NOMO-1 (cell line): ENCODE results near the gene PDHB.

ENCODE experiments used
- DNase-seq, 2 experiments: peaks; one replicate each; lab custom pipeline; 2025; ENCODE audit not compliant: unreplicated experiment in 2 of 2; lab: John Stamatoyannopoulos, UW

Gene PDHB

DNA sequence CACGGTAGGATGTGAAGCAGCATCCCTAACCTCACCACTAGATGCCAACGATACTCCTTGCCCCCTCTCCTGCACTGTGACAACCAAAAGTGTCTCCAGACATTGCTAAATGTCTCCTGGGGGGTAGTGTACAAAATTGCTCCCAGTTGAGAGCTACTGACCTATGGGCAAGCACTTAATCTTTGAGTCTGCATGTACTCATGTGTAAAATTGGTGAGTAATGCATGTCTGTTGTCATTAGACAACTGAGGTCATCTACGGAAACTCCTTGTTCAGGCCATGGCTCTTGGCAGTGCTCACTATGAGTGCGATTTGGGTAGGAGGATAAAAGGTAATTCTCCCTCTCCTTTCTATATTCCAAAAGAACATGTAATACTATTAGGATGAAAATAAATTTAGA, 29.2 kb downstream of the PDHB start:
- no peak for DNase-seq

DNA sequence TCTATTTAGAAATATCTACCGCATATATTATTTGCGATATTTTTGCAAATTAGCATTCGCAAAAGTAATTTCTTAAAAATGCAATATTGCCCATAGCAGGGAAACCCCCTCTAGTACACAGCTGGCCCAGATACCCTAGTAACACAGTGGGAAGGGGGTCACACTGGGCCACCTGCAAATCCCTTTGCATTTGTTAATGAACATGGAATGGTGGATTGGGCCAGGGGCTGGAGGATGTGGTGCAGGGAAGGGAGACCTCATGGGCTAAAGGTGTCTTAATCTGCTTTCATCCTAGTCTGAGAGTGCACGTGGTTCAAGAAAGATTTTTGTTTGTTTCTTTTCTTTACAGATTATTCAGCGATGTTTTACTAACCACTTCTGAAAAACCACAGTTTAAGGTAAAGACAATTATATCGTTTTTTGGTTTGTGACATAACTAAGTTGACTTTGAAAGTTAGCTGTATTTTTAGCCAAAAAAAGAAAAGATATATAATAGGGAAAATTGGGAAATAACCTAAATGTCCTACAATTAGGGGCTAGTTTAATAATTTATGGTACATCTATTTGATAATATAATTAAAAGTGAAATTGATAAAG, 30.0 kb downstream of the PDHB start:
- no peak for DNase-seq

DNA sequence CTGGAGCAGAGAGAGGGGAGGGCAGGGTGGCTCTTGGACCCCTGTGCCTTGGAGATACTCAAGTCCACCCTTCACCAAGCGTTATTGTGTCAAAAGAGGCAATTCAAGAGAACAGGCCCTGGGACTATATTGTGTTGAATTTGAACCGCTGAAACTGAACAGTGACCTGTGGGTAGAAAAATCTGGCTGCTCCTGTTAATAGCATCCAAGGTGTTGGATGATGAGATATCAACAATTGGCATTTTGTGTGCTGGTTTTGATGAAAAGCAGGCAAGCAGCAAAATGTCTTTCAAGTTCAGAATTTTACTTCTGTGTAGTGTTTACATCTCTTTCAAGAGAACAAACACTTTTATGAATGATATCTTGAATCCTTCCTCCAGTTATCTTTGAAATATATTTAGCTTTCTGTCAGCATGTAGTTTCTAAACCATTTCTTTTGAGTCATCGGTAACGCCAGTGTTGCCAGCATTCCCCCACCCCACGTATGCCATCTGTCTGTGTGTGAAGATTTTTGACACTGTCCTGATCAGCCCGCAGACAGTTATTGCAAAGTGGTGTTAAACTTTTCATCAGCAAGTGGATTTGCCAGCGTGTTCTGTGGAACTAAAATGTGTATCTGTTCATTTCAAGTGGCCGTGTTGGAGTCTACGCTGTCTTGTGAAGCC, 34.8 kb downstream of the PDHB start:
- no peak for DNase-seq

DNA sequence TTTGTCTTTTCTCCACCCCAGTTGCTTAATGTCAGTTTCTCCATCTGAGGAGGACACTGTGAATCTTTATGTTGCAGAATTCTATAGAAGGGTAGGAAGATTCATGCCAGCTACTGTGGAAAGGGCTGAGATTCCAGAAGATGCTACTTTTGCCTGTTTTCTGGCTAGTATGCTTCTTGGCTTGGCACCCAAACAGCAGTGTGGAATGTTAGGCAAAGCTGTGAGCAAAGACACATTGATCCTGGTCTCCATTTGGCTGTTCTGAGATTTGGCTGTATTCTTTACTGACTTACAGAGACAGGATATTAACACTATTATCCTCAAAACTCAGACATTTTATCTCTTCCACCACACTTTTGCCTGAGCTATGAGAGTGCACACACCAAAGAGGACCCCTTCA, 39.3 kb downstream of the PDHB start:
- DNase-seq = no peak

DNA sequence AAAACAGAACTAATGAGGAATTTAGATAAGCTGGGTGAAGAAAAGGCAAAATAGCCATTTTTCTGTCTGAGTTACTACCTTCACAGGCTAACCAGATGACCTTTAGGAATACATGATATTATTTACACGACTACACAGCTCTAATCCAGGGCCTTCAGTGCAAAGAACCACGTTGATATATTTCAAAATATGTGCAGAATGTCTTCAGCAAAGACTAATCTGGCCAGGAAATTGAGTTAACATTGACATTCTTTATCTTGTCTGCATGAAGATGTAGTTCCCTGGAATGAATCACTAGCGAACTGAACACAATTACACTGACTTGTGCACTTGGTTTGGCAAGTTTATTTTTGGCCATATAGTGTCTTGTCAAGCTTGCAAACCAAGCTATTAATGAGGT, 41.5 kb downstream of the PDHB start:
- no peak for DNase-seq

DNA sequence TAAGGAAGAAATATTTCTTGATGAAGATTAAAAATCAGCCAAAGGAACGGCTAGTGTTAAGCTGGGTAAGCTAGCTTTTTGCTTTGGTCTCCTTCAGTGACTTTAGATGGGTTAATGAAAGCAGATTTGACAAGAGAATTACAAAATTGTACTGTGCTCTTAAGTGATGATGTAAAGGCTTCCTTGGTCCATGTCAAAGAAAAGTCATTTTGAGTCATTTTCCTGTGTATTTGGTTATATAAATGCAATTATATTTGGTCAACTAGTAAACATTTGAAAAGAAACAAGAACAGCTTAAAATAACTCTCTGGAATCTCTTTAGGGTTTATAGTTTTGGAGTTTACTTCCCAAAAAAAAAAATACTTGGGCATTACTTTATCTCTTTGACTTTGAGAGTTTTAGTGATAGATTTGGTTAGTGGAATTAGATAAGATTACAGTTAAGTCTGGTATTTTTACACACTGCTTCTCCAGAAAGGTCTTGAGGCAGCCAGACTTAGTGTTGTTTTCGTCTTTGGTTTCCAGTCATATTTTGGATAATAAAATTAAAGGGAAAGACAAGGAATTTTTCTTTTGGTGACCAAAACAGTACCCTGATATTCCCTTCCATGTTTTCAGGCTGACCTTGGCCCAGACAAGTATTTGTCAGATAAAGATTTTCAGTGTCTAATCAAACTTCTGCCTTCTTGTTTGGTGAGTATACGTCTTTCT, 42.3 kb downstream of the PDHB start:
- no peak for DNase-seq

DNA sequence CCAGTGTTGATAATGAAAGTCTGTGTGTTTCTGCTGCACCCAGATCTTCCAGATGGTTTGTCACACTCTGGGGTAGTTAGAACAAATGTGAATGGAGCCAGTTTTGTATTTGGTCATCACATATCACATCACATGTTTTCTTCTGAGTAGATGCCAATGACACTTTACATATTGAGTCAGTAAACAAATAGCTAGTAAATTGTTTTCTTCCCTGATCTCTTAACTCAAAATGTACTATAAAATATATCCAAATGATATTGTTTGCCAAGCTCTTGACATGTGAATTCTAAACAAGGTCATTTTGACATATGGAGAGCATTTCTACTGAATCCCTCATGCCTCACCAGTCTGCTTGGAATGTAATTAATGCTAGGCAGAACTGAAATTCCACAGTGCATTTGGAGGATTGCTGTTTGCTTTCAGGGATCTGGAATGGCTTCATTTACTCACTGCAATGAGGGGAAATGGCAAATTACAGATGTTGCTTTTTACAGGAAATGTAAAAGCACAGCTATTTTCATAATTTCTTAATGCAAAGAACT, 45.0 kb downstream of the PDHB start:
- DNase-seq = no peak

DNA sequence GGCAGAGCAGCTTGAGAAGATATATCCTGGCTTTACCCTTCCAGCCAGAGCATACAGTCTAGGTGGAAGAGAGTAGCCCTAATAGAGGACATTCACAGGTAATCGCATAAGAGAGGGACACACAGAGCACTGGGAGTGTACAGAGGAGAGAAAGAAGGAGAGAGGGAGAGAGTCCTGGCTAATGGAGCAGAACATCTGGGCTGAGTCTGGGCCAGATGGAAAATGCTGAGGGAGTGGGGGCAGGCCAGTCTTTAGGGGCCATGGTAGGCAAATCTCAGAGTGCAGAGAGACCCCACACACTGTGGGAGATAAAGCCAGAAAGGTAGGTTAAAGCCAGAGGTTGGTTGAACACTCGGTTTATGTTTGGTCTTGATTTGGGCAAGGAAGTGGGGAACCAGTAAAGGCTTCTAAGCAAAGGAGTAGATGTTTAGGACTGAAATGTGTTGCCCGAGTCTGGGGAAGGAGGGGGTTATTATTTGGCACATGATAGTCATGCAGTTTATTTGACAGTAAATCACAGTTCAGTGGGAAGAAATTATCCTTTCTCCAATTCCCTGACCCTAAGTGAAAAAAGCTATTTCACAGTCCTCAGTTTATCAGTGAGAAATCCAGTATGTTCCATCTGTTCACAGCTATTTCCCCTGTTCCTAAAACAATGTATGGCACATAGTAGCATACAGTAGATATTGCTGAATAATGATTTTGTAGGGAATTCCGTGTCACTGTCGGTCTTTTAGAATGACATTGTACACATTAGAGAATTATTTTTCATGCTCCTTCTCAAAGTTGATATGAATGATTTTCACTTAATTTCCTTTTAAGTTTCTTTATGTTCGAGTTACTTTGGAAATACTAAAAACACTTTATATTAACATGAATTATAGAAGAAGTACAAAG, 45.7 kb downstream of the PDHB start:
- DNase-seq = no peak

DNA sequence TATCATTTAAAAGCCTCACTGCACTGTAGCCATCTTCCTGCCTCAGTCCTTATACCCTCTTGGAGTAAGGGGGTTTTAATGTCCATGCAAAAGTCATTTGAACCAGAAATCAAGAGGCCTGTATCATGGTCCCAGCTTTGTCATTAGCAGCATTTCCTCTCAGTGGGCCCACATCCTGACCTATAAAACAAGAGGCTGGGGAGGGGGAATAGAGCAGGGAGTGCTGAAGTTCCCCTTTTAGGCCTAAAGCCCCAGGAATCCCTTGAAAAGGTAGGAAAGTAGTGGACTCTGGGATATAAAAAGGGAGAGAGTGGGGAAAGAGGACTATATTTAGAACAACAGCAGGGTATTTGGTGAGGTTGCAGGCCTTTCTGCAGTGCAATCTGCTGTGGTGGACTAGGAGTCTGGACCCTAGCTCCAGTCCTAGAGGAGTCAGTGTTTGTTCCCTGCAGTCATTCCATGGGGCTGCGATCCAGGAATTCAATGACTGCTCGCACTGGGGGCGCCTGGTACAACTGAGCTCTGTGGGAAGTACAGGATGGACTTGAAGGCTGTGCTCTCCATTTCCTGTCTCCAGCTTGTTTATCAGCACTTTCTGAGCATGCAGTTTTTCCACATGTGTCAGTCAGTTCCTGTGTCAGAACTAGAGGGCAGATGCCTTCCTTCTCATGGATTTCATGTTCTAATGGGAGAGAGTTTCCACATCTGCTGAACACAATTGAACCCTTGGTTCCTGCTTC, 46.8 kb downstream of the PDHB start:
- no peak for DNase-seq

DNA sequence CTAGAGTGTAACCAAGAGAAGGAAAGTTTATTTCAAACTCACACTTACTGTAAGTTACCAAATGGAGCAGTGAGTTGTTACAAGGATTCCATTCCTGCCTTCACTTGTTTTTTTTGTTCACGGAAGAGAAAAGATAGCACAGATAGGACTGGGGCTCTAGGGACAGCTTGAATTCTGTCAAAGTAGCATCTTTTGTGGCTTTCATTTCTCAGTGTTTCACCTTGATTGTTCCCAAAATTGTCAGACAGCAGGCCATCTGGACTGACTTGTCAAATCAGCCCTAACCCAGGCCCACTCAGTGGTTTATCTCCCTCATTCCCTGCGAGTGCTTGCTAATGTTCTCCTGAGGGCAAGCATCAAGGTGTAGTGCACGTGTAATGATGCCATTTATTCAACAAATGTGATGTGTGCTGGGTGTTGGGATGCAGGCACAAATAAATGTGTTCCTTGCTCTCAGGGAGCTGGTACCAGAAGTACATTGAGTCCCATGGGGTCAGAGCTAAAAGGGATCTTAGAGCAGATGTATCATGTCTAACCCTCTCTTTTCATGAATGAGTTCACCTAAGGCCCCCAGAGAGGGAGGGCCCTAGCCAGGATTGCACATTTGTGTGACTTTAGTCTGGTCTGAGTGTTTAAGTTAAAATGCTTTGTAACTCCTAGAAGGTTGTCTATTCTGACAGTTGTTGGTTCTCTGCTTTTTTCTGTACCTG, 49.1 kb downstream of the PDHB start:
- no peak for DNase-seq

DNA sequence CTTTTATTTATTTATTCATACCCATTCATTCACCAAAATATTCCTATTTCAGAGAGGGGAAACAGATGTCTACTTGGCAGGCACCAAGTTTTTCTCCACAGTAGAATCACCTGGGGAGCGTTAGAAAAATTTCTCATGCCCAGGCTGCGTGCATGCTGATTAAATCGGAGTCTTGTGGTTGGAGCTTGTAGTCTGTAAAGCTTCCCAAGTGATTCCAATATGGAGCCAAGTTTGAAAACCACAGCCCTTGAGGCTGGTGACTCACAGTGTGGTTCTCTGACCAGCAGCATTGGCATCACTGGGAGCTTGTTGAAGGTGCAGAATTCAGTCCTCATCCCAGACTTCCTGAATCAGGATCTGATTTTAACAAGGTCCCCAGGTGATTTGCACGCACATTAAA, 49.7 kb downstream of the PDHB start:
- DNase-seq = no peak

DNA sequence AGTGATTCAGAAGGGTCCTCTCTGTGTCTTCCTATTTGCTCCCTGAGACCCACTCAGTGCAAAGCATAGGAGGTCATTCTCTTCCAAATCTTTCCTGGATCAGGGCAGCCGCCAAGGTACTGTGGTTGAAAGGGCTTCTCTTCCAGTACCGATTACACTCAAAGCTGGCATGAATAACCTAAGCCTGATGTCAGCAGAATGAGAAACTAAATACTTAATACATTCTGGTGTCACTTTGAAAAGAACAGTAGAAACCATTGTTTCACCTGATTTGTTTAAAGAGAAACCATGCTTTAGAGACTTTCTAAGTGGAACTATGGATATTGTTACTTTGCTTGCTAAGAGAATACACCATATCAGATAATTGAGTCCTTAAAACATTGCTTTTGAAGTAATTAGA, 50.2 kb downstream of the PDHB start:
- no peak for DNase-seq

DNA sequence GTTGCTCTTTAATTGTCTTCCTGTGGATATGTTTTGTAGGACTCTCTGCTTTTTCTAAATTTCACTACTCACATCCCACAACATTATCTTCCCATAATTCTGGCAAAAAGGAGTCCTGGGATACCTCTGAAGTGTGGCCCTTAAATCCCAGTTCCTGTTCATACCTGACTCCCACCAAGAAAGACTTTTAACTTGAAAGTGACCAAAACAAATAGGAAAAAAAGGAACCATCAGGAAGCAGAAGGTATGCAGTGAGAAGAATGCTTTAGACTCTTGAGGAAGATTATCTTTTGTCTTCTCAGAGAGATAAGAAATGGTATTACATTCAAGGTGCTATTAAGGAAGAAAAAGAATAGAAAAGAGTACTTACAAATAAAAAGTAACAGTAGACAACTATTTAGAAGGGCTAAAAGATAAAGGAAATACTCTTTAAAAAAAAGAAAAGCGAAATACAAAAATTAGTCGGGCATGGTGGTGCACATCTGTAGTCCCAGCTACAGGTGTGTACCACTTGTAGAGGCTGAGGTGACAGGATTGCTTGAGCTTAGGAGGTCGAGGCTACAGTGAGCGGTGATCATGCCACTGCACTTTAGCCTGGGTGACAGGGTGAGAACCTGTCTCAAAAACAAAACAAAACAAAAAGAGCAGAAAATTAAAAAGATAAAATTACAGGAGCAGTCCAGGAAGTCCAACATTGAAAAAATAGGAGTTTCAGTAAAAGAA, 54.1 kb downstream of the PDHB start:
- DNase-seq = no peak

DNA sequence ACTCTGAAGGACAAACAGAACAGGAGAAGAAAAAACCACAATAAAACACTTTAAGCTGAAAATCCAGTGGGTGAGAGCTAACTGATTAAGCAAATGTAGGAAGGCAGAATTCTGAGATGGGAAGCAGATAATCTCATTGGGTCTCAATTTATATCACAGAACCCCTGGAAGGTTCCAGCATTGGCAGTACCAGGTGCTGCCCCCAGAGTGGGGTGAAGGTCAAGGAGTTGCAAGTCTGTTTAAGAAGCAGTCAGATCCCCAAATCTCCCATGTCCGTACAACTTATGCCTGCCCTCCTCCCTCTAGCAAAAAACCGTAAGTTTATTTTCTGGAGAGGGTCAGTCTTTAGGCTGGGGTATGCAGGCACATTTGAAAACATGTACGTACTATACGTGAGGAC, 55.9 kb downstream of the PDHB start:
- DNase-seq = no peak
